Glutamatergic neuron (in vitro differentiated cells): ENCODE results near the gene DNMT3A. TPM values are rescaled to one million over a fixed set of nuclear protein-coding genes. Genes with fewer than 3 reads are reported as not detected.

ENCODE experiments used
- DNase-seq: peaks from one replicate; pipeline ENCODE4 v3.0.0; 2022
- H3K27ac Mint-ChIP-seq: one replicate; pipeline ENCODE4 v1.8.0; 2020; ENCODE audit warnings: mild to moderate bottlenecking, mixed read lengths, inconsistent platforms; ENCODE audit not compliant: unreplicated experiment
- H3K27me3 Mint-ChIP-seq: one replicate; pipeline ENCODE4 v1.8.0; 2020; ENCODE audit warnings: mild to moderate bottlenecking, moderate library complexity, mixed read lengths, inconsistent platforms; ENCODE audit not compliant: unreplicated experiment
- H3K36me3 Mint-ChIP-seq: one replicate; pipeline ENCODE4 v1.8.0; 2020; ENCODE audit warnings: mild to moderate bottlenecking, mixed read lengths, inconsistent platforms; ENCODE audit not compliant: unreplicated experiment
- H3K4me1 Mint-ChIP-seq: one replicate; pipeline ENCODE4 v1.8.0; 2020; ENCODE audit warnings: mild to moderate bottlenecking, low read depth, mixed read lengths, inconsistent platforms; ENCODE audit not compliant: unreplicated experiment
- H3K4me3 Mint-ChIP-seq: one replicate; pipeline ENCODE4 v1.8.0; 2020; ENCODE audit warnings: mild to moderate bottlenecking, mixed read lengths, inconsistent platforms; ENCODE audit not compliant: unreplicated experiment
- H3K9me3 Mint-ChIP-seq: one replicate; pipeline ENCODE4 v1.8.0; 2020; ENCODE audit warnings: mild to moderate bottlenecking, moderate library complexity, mixed read lengths, inconsistent platforms; ENCODE audit not compliant: unreplicated experiment
- CTCF ChIP-seq: fragments of 200-600 bp; sonication (generic); IDR thresholded peaks from one replicate; pipeline ENCODE4 v1.5.0; 2021; ENCODE audit not compliant: partially characterized antibody, unreplicated experiment
- microRNA-seq: library from miRNA; unstranded; fragments of <30 nt; microRNA quantifications from one replicate; pipeline ENCODE4, GENCODE V29; 2020; ENCODE audit not compliant: unreplicated experiment
- total RNA-seq: library from RNA; stranded (reverse); fragmentation: NEBNext Ultra II Directional; extraction: Animal tissue kit (Norgen Biotek cat#: 25700); gene quantifications from one replicate; pipeline ENCODE4 v1.2.1, GENCODE V29; 2021; ENCODE audit not compliant: unreplicated experiment

The DNMT3A gene
- total RNA-seq, 1 donor from 2014 or later, result 175 TPM

- peak overlapping the region; percentile 36 for H3K27ac Mint-ChIP-seq
- no peaks in the 10 kb centered on the region for H3K9me3 Mint-ChIP-seq
- no peak for DNase-seq
- peaks cover 3% of the 10 kb centered on the region for H3K27me3 Mint-ChIP-seq
- H3K36me3 Mint-ChIP-seq, result no peaks in the 10 kb centered on the region
- peaks cover 15% of the 10 kb centered on the region for H3K4me1 Mint-ChIP-seq
- no peak for TF ChIP-seq CTCF
- H3K4me3 Mint-ChIP-seq, result no peak overlapping the region
These were observed 153.9 kb downstream of the DNMT3A start for GRCh38 chr2:25187729-25188350.

GRCh38 chr2:25184254-25184653 is 157.5 kb downstream of the DNMT3A start:
- Mint-ChIP-seq H3K4me1 (peaks cover 8% of the 10 kb centered on the region), H3K4me3 (no peak overlapping the region), H3K27me3 (no peaks in the 10 kb centered on the region), H3K36me3 (no peaks in the 10 kb centered on the region), H3K27ac (no peak overlapping the region), H3K9me3 (no peaks in the 10 kb centered on the region)
- no peak for TF ChIP-seq CTCF
- no peak for DNase-seq

GRCh38 chr2:25178976-25179375 is 162.7 kb downstream of the DNMT3A start:
- H3K4me1 Mint-ChIP-seq, result peaks cover 20% of the 10 kb centered on the region
- no peak overlapping the region for H3K27ac Mint-ChIP-seq
- H3K36me3 Mint-ChIP-seq, result no peaks in the 10 kb centered on the region
- no peak overlapping the region for H3K4me3 Mint-ChIP-seq
- peaks cover 15% of the 10 kb centered on the region for H3K27me3 Mint-ChIP-seq
- peaks cover 3% of the 10 kb centered on the region for H3K9me3 Mint-ChIP-seq
- DNase-seq, result no peak
- TF ChIP-seq CTCF, result no peak

Small RNA genes lying within 50 kb of the gene (microRNA-seq; reads per million reads assigned to microRNA genes)
- gene MIR1301, result 3,041 reads per million, percentile 94 among the genes with 10 or more reads in this experiment

Other genes starting within 250 kb of the DNMT3A start
- 0.29 TPM for gene POMC, start 173.3 kb downstream of the DNMT3A start, total RNA-seq